Activated CD4-positive, CD25-positive, alpha-beta regulatory T cell treated with anti-CD3 and anti-CD28 coated beads, Interleukin-2, amount 50 U/mL, for 72 hours (primary cell): ENCODE measurements around the gene ZNF750.

ENCODE experiments used
- DNase-seq: peaks from one replicate; pipeline ENCODE4 v3.0.0; 2021

The ZNF750 gene

GRCh38 chr17:82832881-82833475 is 6.8 kb downstream of the ZNF750 start:
- no peak for DNase-seq

DNA sequence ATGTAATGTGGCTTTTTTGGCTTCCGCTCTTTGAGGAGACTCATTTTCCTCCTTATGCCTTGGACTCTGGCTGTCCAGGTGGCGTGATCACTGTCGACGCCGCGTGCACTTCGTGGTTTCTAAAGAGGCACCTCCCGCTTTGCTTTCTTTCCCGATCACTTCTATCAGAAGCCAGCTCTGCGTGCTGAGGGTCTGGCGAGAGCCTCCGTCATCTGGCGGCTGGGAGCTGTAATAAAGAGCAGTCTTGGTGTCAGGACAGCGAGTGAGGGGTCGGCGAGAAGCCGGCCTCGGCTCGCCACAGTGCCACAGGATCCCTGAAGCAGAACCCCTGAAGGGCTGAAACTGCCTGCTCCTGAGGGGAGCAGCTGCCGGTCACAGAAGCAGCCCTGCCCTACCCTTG is 7.4 kb downstream of the ZNF750 start:
- no peak for DNase-seq

DNA sequence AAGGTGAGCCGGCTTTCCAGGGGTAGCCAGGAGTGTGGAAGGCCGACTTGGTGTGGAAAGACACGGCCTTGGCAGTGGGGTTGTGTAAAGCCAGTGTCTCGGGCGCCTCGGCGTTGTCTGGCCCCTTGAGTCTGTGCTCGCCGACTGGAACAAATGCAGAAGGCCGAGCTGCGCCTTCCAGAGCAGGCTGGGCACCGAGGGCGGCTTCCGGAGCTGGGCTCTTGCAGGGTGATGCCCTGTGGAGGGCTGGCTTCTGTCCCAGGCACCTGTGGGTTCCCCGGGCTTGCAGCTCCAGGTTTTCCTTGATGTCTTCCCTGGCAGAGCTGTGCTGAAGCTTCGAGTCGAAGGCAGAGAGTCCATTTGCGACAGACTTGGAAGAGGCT is 8.0 kb downstream of the ZNF750 start:
- DNase-seq, result no peak

GRCh38 chr17:82831041-82831817 is 8.6 kb downstream of the ZNF750 start:
- DNase-seq, result no peak

GRCh38 chr17:82830249-82830661 is 9.6 kb downstream of the ZNF750 start:
- DNase-seq, result no peak

- DNase-seq, result no peak
Measured at GRCh38 chr17:82828875-82829487, 10.8 kb downstream of the ZNF750 start.

DNA sequence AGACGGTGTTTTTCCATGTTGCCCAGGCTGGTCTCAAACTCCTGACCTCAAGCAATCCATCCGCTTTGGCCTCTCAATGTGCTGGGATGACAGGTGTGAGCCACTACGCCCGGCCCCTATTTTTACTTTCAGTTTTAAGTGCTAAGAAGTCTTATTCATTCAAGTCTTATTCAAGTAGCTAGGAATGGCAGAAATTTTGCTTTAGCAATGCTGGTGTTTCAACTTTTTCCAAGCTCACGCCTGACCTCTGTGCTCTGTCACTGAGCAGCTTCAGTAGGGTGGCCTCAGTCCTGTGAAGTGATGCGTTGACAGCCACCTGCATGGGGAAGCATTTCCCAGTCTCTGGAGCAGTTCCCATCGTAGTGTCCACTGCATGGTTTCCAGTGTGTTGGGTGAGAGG is 12.9 kb downstream of the ZNF750 start:
- no peak for DNase-seq

GRCh38 chr17:82826211-82826610 is 13.6 kb downstream of the ZNF750 start:
- no peak for DNase-seq

- no peak for DNase-seq
Measured at GRCh38 chr17:82825540-82826124, 14.2 kb downstream of the ZNF750 start.

- no peak for DNase-seq
Measured at GRCh38 chr17:82823004-82823403, 16.8 kb downstream of the ZNF750 start.

DNA sequence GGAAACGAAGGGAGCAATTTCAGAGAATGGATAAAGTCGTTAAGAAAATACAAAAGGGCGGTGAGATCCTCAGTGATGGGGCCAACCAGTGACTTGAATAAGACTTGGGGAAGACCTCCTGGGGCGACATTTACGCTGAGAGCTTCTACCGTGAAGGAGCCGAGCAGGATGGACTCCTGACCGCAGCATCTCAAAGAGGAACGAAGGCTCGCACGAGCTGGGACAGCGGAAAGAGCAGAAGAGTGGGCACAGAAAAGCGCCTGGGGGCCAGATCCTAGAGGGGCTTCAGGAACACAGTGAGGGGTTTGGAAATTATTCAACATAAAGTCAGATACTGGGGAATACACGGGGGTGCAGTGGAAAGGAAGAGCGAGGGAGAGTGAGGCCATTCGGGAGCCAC is 17.5 kb downstream of the ZNF750 start:
- DNase-seq, result no peak

GRCh38 chr17:82821554-82821953 is 18.3 kb downstream of the ZNF750 start:
- no peak for DNase-seq

DNA sequence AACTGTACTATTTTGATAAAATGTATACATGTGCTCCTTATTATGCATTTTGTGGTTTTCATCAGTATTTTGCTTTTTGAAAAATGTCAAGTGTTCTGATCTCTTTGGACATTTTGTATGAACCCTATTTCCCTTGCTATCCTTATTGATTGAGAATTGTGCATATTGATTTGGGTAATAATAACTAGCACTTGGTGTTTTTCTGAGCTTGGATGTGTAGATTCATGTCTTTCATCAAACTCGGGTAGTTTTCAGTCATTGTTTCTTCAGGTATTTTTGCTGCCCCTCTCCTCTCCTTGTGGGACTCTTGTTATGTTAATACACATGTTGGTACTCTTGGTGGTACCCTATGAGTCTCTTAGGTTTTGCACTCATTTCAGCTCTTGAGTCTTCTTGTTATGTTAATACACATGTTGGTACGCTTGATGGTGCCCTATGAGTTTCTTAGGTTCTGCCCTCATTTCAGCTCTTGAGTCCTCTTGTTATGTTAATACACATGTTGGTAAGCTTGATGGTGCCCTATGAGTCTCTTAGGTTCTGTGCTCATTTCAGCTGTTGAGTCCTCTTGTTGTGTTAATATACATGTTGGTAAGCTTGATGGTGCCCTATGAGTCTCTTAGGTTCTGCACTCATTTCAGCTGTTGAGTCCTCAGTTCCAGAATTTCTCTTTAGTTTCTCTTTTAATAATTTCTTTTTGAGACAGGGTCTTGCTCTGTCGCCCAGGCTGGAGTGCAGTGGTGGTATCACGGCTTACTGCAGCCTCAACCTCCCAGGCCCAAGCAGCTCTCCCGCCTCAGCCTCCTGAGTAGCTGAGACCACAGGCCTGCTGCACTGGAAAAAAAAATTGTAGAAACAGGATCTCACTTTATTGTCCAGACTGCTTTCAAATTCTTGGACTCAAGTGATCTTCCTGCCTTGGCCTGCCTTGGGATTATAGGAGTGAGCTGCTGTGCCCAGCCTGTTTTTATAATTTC is 19.3 kb downstream of the ZNF750 start:
- no peak for DNase-seq

DNA sequence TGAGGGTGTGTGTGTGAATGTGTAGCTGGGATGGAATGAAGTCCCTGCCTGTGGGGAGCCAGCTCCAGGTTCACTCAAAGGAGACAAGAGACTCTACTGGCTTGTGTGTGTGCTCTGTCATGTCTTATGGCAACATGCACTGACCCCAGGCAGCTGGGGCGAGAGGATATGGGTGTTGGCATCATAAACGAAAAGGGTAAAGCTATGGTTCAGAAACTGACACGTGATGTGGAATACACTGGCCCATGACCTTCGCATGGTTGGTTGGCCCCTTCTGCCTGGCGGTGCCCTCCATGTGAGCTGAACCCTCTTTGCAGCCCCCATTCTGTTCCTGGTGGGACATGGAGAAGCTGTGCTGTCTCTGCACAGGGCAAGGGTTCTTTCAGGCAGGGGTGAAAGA is 21.9 kb downstream of the ZNF750 start:
- no peak for DNase-seq

DNA sequence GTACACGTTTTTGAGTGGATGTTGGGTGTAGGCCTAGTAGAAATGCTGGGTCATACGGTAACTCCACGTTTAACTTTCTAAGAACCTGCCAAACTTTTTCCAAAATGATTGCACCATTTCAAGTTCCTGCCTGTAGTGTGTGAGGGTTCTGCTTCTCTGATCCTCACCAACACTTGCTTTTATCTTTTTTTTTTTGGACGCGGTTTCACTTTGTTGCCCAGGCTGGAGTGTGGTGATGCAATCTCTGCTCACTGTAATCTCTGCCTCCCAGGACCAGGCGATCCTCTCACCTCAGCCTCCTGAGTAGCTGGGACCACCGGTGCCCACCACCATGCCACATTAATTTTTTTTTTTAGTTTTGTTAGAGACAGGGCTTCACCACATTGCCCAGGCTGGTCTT is 23.5 kb downstream of the ZNF750 start:
- DNase-seq, result no peak

GRCh38 chr17:82815790-82816305 is 24.0 kb downstream of the ZNF750 start:
- DNase-seq, result no peak

- DNase-seq, result no peak
Measured at GRCh38 chr17:82815354-82815753, 24.5 kb downstream of the ZNF750 start.

GRCh38 chr17:82814834-82815233 is 25.0 kb downstream of the ZNF750 start:
- no peak for DNase-seq

- no peak for DNase-seq
Measured at GRCh38 chr17:82813299-82814051, 26.3 kb downstream of the ZNF750 start.

DNA sequence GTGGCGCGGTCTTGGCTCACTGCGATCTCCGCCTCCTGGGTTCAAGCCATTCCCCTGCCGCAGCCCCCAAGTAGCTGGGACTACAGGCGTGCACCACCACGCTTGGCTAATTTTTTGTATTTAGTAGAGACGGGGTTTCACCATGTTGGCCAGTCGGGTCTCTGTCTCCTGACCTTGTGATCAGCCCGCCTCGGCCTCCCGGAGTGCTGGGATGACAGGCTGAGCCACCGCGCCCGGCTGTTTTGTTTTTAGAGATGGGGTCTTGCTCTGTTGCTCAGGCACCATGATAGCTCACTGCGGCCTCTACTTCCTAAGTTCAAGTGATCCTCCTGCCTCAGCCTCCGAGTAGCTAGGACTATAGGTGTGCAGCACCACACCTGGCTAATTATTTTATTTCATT is 27.2 kb downstream of the ZNF750 start:
- no peak for DNase-seq

- no peak for DNase-seq
Measured at GRCh38 chr17:82812058-82812457, 27.8 kb downstream of the ZNF750 start.
